CD4-positive, alpha-beta memory T cell (primary cell): Measurements from ENCODE around the gene ARGFX. TPM values are rescaled to one million over a fixed set of nuclear protein-coding genes. Genes with fewer than 3 reads are reported as not detected.
A peak's percentile ranks its signal among the peaks of the same experiment; 100 is the strongest.
"Not testable (repeated sequence)": the region's sequence is repeated elsewhere in the genome, so short reads cannot be mapped to it uniquely, and the experiment has no call there.

ENCODE experiments used
- CTCF ChIA-PET: fragments of 350-600 bp; sonication (Branson Sonifier 250); formaldehyde crosslinking; loops from one replicate; lab custom pipeline; 2021; ENCODE audit warnings: inconsistent platforms; ENCODE audit not compliant: partially characterized antibody; lab: Charles Lee
- POLR2A ChIA-PET: fragments of 350-600 bp; sonication (Branson Sonifier 250); formaldehyde crosslinking; loops from one replicate; lab custom pipeline; 2021; ENCODE audit not compliant: partially characterized antibody; lab: Charles Lee
- DNase-seq, 5 donors: peaks; one replicate each; pipeline versions ENCODE4 v3.0.0 to v3.0.0-alpha.2; 2020 to 2022; ENCODE audit warnings: mixed read lengths in 1 of 5
- H3K27ac ChIP-seq: one replicate; pipeline ENCODE4 v1.7.0; 2013; ENCODE audit warnings: low read depth, low read length
- H3K27me3 ChIP-seq: 2 replicates; pipeline ENCODE4 v1.7.0; 2013; ENCODE audit warnings: mild to moderate bottlenecking, low read length, moderate library complexity; ENCODE audit not compliant: insufficient read depth
- H3K36me3 ChIP-seq: 2 replicates; pipeline ENCODE4 v1.7.0; 2013; ENCODE audit warnings: mild to moderate bottlenecking, low read length, moderate library complexity; ENCODE audit not compliant: insufficient read depth
- H3K4me1 ChIP-seq: 2 replicates; pipeline ENCODE4 v1.7.0; 2013; ENCODE audit warnings: mild to moderate bottlenecking, low read length, moderate library complexity; ENCODE audit not compliant: insufficient read depth
- H3K4me3 ChIP-seq, 2 donors: one replicate each; pipeline ENCODE4 v1.7.0; 2013; ENCODE audit warnings: low read length in 2 of 2, mild to moderate bottlenecking in 1 of 2
- H3K9me3 ChIP-seq, 2 donors: one replicate each; pipeline ENCODE4 v1.7.0; 2013; ENCODE audit warnings: low read length in 2 of 2, control low read depth in 1 of 2; ENCODE audit not compliant: control insufficient read depth in 1 of 2
- H3K27ac Mint-ChIP-seq, 7 donors: one replicate each; pipeline ENCODE4 v1.8.0; 2020 to 2021; ENCODE audit warnings: mixed read lengths in 7 of 7, mild to moderate bottlenecking in 6 of 7, inconsistent platforms in 3 of 7, moderate library complexity in 3 of 7
- H3K27me3 Mint-ChIP-seq, 2 donors: one replicate each; pipeline ENCODE4 v1.8.0; 2020 to 2021; ENCODE audit warnings: mixed read lengths in 2 of 2
- H3K36me3 Mint-ChIP-seq, 2 donors: one replicate each; pipeline ENCODE4 v1.8.0; 2020 to 2021; ENCODE audit warnings: mixed read lengths in 2 of 2, inconsistent platforms in 1 of 2, mild to moderate bottlenecking in 1 of 2
- H3K4me1 Mint-ChIP-seq, 4 donors: one replicate each; pipeline ENCODE4 v1.8.0; 2020 to 2021; ENCODE audit warnings: mixed read lengths in 4 of 4, mild to moderate bottlenecking in 1 of 4
- H3K4me3 Mint-ChIP-seq, 8 donors: one replicate each; pipeline ENCODE4 v1.8.0; 2020 to 2021; ENCODE audit warnings: mixed read lengths in 8 of 8, mild to moderate bottlenecking in 7 of 8, moderate library complexity in 6 of 8, inconsistent platforms in 3 of 8
- H3K9me3 Mint-ChIP-seq, 8 donors: one replicate each; pipeline ENCODE4 v1.8.0; 2020 to 2021; ENCODE audit warnings: mixed read lengths in 8 of 8, mild to moderate bottlenecking in 5 of 8, inconsistent platforms in 3 of 8, moderate library complexity in 1 of 8
- intact Hi-C: fragments of 100-400 bp; cut with micrococcal nuclease; formaldehyde crosslinking; loops from one replicate; pipeline ENCODE4 v1.15.1; 2023
- polyA plus RNA-seq, 2 donors: library from polyadenylated mRNA; unstranded; fragments of 300-500 nt; fragmentation: Illumina TruSeq; gene quantifications; one replicate each; pipeline ENCODE4 v1.2.3, GENCODE V29; 2021
- total RNA-seq, 2 experiments: library from RNA; stranded (reverse); gene quantifications; one replicate each; pipeline ENCODE4 v1.2.3, GENCODE V29; 2021

The ARGFX gene
- total and polyA plus RNA-seq, 4 experiments from 2014 or later: not detected

- H3K4me1 Mint-ChIP-seq, H3K4me3 ChIP-seq, H3K27me3 ChIP-seq, H3K9me3 ChIP-seq, H3K4me3 Mint-ChIP-seq, DNase-seq, H3K36me3 Mint-ChIP-seq, H3K27me3 Mint-ChIP-seq, CTCF ChIA-PET, POLR2A ChIA-PET, H3K9me3 Mint-ChIP-seq, H3K36me3 ChIP-seq, H3K27ac ChIP-seq, H3K4me1 ChIP-seq, intact Hi-C loops: not testable (repeated sequence)
- peak overlapping the region in 1 of 7 donors; percentile 19 for H3K27ac Mint-ChIP-seq
These were observed 32.2 kb downstream of the ARGFX start for GRCh38 chr3:121599900-121600299.

- H3K4me3 ChIP-seq: no peak overlapping the region
- Mint-ChIP-seq H3K27ac (no peak overlapping the region), H3K36me3 (no peaks in the 10 kb centered on the region), H3K4me3 (no peak overlapping the region), H3K27me3 (no peaks in the 10 kb centered on the region), H3K4me1 (no peaks in the 10 kb centered on the region), H3K9me3 (no peaks in the 10 kb centered on the region)
- no peak for DNase-seq
- no peaks in the 10 kb centered on the region for H3K27me3 ChIP-seq
- intact Hi-C loops: no loop called here
- H3K4me1 ChIP-seq: no peaks in the 10 kb centered on the region
- no peaks in the 10 kb centered on the region for H3K36me3 ChIP-seq
- ChIA-PET POLR2A (no interaction called here), CTCF (no interaction called here)
- no peak overlapping the region for H3K27ac ChIP-seq
- H3K9me3 ChIP-seq: no peaks in the 10 kb centered on the region
These were observed 33.6 kb downstream of the ARGFX start for GRCh38 chr3:121601212-121601812.

- H3K4me1 Mint-ChIP-seq: no peaks in the 10 kb centered on the region
These were observed 37.0 kb downstream of the ARGFX start for GRCh38 chr3:121604759-121605158.

DNA sequence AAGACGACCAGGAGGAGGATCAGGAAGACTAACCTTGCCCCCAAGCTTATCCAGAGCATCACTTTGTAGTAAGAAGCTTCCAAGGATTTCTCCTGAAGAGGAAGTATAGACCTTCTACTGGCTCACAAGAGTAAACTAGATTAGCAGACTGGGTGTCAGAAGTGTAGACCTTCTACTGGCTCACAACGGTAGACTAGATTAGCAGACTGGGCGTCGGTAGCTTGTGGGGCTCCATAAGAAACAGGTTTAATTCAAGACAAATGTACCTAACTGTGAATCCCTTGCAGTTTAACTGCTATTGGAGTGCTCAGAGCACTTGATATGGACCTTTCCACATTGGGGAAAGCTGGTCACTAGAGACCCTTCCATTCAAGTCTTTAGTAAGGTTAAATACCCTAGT is 38.4 kb downstream of the ARGFX start:
- ChIA-PET POLR2A (no interaction called here), CTCF (no interaction called here)
- Mint-ChIP-seq H3K4me3 (no peak overlapping the region), H3K36me3 (no peaks in the 10 kb centered on the region), H3K27ac (no peak overlapping the region), H3K4me1 (no peaks in the 10 kb centered on the region), H3K27me3 (no peaks in the 10 kb centered on the region), H3K9me3 (no peaks in the 10 kb centered on the region)
- no peak for DNase-seq
- H3K27me3 ChIP-seq: no peaks in the 10 kb centered on the region
- H3K27ac ChIP-seq: no peak overlapping the region
- H3K4me3 ChIP-seq: no peak overlapping the region
- no peaks in the 10 kb centered on the region for H3K36me3 ChIP-seq
- H3K4me1 ChIP-seq: no peaks in the 10 kb centered on the region
- no peaks in the 10 kb centered on the region for H3K9me3 ChIP-seq
- intact Hi-C loops: no loop called here

More at GRCh38 chr3:121604759-121605158, 37.0 kb downstream of the ARGFX start:
- Histone ChIP-seq H3K4me1 (no peaks in the 10 kb centered on the region), H3K4me3 (no peak overlapping the region), H3K27me3 (no peaks in the 10 kb centered on the region), H3K27ac (no peak overlapping the region), H3K9me3 (no peaks in the 10 kb centered on the region), H3K36me3 (no peaks in the 10 kb centered on the region)
- Mint-ChIP-seq H3K27ac (no peak overlapping the region), H3K9me3 (no peaks in the 10 kb centered on the region), H3K36me3 (no peaks in the 10 kb centered on the region), H3K27me3 (no peaks in the 10 kb centered on the region), H3K4me3 (peak overlapping the region in 1 of 8 donors; percentile 32)
- no peak for DNase-seq
- ChIA-PET POLR2A (no interaction called here), CTCF (interaction anchor here (0.5 kb wide), 1 partner anchor 16 kb away, joined by 3 read pairs; no protein-coding TSS in a partner anchor)
- intact Hi-C loops: no loop called here

Other genes starting within 250 kb of the ARGFX start
- under 1 TPM; 0.28 to 0.35 TPM for gene POLQ, start 22.0 kb upstream of the ARGFX start, total RNA-seq
- under 1 TPM; 0.11 to 0.32 TPM for gene POLQ, start 22.0 kb upstream of the ARGFX start, polyA plus RNA-seq
- gene FBXO40, start 25.4 kb downstream of the ARGFX start, total RNA-seq: not detected
- under 1 TPM in 1 of 2 donors, not detected in 1; 0.08 TPM for gene FBXO40, start 25.4 kb downstream of the ARGFX start, polyA plus RNA-seq
- gene HCLS1, start 93.0 kb downstream of the ARGFX start, total RNA-seq: 100 to 1,000 TPM; 336 TPM
- 100 to 1,000 TPM; 441 to 503 TPM for gene HCLS1, start 93.0 kb downstream of the ARGFX start, polyA plus RNA-seq
- 10 to 100 TPM; 45.7 to 49.3 TPM for gene GOLGB1, start 181.8 kb downstream of the ARGFX start, total RNA-seq
- 10 to 100 TPM in 1 of 2 donors, 1 to 10 TPM in 1; 1.3 to 19.0 TPM for gene GOLGB1, start 181.8 kb downstream of the ARGFX start, polyA plus RNA-seq